GM18519 (cell line): ENCODE data around the gene SERPIND1.
"Not testable (repeated sequence)": the region's sequence is repeated elsewhere in the genome, so short reads cannot be mapped to it uniquely, and the experiment has no call there.

Source experiments
- ATAC-seq: cut with Tn5 transposase; IDR thresholded peaks from one replicate; pipeline ENCODE4 v1.9.1; 2021; ENCODE audit warnings: mild to moderate bottlenecking, moderate library complexity; ENCODE audit not compliant: unreplicated experiment, low FRiP score

Gene SERPIND1

GRCh38 chr22:20811171-20811570, 37.3 kb downstream of the SERPIND1 start:
- ATAC-seq: no peak

GRCh38 chr22:20811971-20812660, 38.2 kb downstream of the SERPIND1 start:
- ATAC-seq: no peak

GRCh38 chr22:20813056-20813455, 39.1 kb downstream of the SERPIND1 start:
- no peak for ATAC-seq

GRCh38 chr22:20814221-20814808, 40.4 kb downstream of the SERPIND1 start:
- ATAC-seq: no peak

GRCh38 chr22:20815477-20816050, 41.7 kb downstream of the SERPIND1 start:
- no peak for ATAC-seq

GRCh38 chr22:20816559-20816958, 42.6 kb downstream of the SERPIND1 start:
- ATAC-seq: no peak

- ATAC-seq: no peak
Measured at GRCh38 chr22:20818471-20818870, 44.6 kb downstream of the SERPIND1 start.

- no peak for ATAC-seq
Measured at GRCh38 chr22:20819471-20819870, 45.6 kb downstream of the SERPIND1 start.

GRCh38 chr22:20821717-20822239, 47.9 kb downstream of the SERPIND1 start:
- not testable (repeated sequence) for ATAC-seq

- ATAC-seq: no peak
Measured at GRCh38 chr22:20822240-20822639, 48.3 kb downstream of the SERPIND1 start.

- no peak for ATAC-seq
Measured at GRCh38 chr22:20823264-20823663, 49.4 kb downstream of the SERPIND1 start.

- not testable (repeated sequence) for ATAC-seq
Measured at GRCh38 chr22:20825216-20825615, 51.3 kb downstream of the SERPIND1 start.

- no peak for ATAC-seq
Measured at GRCh38 chr22:20825624-20826023, 51.7 kb downstream of the SERPIND1 start.

GRCh38 chr22:20826373-20827152, 52.6 kb downstream of the SERPIND1 start:
- not testable (repeated sequence) for ATAC-seq

- no peak for ATAC-seq
Measured at GRCh38 chr22:20829491-20830134, 55.7 kb downstream of the SERPIND1 start.

- ATAC-seq: no peak
Measured at GRCh38 chr22:20833225-20833665, 59.3 kb downstream of the SERPIND1 start.

GRCh38 chr22:20834206-20834605, 60.3 kb downstream of the SERPIND1 start:
- no peak for ATAC-seq

GRCh38 chr22:20834725-20835124, 60.8 kb downstream of the SERPIND1 start:
- no peak for ATAC-seq
